GM18873 (cell line): ENCODE data around the gene PLA2G4D.
"Not testable (repeated sequence)": the region's sequence is repeated elsewhere in the genome, so short reads cannot be mapped to it uniquely, and the experiment has no call there.

Experiments used
- ATAC-seq: cut with Tn5 transposase; IDR thresholded peaks from one replicate; pipeline ENCODE4 v1.9.1; 2021; ENCODE audit warnings: mild to moderate bottlenecking, moderate library complexity, moderate number of reproducible peaks; ENCODE audit not compliant: unreplicated experiment, low FRiP score

The PLA2G4D gene

DNA sequence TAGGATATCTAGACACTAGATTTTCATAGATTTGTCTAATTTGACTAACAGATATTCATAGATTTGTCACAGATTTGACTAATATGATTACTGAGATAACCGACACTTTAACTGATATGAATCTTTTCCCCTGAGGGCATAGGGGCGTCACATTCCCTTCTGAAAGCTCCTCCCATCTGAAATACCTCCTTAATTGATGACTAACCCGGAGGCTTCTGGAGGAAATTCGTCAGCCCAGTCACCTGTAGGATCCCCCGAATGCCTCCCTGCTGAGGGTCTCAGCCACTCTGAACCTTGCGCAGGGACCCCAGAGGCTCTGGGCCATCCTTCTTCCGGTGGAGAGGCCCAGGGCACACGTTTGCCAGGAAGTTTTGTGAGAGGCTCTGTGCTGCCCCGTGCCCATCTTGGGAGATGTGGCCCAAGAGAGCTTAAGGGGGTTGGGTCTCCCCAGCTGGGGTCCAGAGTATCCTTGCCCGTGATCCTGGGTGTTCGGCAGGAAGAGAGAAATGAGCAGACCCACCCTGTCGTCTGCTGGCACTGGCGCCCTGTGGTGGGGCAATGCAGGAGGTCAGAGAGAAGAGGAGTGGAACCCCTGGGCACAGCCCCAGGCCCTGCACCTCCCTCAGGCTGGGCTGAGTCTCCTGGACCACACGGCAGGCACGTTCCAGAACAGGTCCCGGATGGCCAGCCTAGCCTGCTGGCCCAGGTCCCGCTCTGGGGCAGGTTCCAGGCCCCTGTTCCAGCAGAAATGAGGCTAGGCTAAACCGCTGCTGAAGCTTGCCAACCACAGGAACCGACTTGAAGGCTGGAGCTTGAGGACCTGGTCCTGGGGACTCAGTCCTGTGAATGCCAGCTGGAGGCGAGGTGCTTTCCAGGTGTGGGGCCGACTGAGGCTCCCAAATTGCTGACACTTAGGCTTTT is 1.7 kb downstream of the PLA2G4D start:
- ATAC-seq = no peak

DNA sequence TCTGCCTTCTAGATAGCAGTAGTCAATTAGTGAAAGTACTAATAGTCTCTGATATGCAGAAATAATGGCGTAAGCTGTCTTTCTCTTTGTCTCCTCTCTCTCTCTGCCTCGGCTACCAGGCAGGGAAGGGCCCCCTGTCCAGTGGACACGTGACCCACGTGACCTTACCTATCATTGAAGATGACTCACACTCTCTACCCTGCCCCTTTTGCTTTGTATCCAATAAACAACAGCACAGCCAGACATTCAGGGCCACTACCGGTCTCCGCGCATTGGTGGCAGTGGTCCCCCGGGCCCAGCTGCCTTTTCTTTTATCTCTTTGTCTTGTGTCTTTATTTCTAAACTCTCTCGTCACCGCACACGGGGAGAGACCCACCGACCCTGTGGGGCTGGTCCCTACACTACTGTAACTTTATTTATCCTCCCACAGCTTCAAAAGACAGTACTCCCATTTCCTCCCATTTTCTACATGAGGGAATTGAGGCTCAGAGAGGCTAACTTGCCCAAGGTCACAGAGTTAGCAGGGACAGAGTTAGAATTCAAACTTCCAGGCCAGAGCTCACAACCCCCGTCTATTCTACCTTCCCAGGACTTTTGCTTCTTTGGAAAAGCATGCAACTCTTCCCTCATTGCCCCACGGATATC is 2.5 kb downstream of the PLA2G4D start:
- not testable (repeated sequence) for ATAC-seq

- ATAC-seq = no peak
Observed at GRCh38 chr15:42090781-42091180, 3.6 kb downstream of the PLA2G4D start.

- no peak for ATAC-seq
Observed at GRCh38 chr15:42090370-42090769, 4.0 kb downstream of the PLA2G4D start.

DNA sequence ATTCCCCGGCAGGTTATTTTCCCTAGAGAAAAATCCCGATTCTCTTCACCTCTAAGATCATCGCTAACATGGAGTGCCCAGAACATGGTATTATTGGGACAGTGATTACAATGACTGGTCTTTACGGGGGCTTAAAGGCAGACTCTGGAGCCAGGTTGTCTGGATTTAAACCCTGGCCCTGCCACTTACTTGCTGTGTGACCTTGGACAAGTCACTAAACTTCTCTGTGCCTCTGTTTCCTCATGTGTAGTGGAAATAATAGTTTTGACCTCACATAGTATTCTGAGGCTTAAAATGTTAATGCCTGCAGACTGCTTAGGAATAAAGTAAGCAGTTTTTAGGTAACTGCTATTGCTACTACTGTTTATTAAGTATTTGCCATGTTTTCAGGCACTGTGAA is 4.4 kb downstream of the PLA2G4D start:
- ATAC-seq = no peak

GRCh38 chr15:42088801-42089640 is 5.3 kb downstream of the PLA2G4D start:
- no peak for ATAC-seq

GRCh38 chr15:42087926-42088800 is 6.2 kb downstream of the PLA2G4D start:
- ATAC-seq = no peak

GRCh38 chr15:42087460-42087859 is 6.9 kb downstream of the PLA2G4D start:
- ATAC-seq = no peak

- ATAC-seq = no peak
Observed at GRCh38 chr15:42085721-42086120, 8.6 kb downstream of the PLA2G4D start.

DNA sequence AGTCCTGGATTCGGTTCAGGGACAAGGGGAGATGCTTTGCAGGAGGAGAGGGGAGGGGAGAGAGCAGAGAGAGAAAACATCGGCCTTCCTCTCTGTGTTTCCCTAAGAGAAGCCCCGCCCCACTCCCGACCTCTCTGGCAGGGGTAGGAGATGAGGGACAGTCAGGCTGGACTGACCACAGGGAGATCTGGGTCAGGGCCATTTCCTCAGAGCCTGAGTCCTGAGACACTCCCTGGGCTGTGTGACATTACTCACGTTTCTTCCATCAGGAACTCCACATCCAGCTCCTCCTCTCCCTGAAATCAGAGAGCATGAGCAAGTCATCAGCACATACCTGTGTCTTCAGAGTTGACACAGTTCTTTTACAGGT is 9.1 kb downstream of the PLA2G4D start:
- ATAC-seq = no peak

GRCh38 chr15:42084465-42085235 is 9.7 kb downstream of the PLA2G4D start:
- no peak for ATAC-seq

- ATAC-seq = no peak
Observed at GRCh38 chr15:42083916-42084315, 10.4 kb downstream of the PLA2G4D start.

DNA sequence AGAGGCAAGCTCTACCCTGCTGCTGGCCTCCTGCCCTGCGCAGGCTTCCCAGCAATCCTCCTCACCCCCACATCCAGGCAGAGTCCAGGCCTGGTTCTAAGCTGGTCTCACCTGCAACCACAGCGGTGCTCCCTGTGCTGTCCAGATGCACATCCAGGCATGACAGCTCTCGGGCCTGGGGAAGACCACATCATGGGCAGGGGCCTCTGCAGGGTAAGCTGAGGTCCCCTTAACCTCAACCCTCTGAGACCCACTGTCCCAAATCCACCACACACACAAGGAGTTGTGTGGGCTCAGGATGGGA is 10.8 kb downstream of the PLA2G4D start:
- no peak for ATAC-seq

GRCh38 chr15:42082823-42083604 is 11.3 kb downstream of the PLA2G4D start:
- no peak for ATAC-seq

GRCh38 chr15:42082141-42082540 is 12.2 kb downstream of the PLA2G4D start:
- ATAC-seq = no peak

- no peak for ATAC-seq
Observed at GRCh38 chr15:42080919-42081830, 13.2 kb downstream of the PLA2G4D start.

- no peak for ATAC-seq
Observed at GRCh38 chr15:42080186-42080918, 14.0 kb downstream of the PLA2G4D start.
